Measurements from ENCODE around the gene SLC25A52.
"Not testable (repeated sequence)": the region's sequence is repeated elsewhere in the genome, so short reads cannot be mapped to it uniquely, and the experiment has no call there.

Gene SLC25A52, protein sequence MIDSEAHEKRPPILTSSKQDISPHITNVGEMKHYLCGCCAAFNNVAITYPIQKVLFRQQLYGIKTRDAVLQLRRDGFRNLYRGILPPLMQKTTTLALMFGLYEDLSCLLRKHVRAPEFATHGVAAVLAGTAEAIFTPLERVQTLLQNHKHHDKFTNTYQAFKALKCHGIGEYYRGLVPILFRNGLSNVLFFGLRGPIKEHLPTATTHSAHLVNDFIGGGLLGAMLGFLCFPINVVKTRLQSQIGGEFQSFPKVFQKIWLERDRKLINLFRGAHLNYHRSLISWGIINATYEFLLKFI

DNA sequence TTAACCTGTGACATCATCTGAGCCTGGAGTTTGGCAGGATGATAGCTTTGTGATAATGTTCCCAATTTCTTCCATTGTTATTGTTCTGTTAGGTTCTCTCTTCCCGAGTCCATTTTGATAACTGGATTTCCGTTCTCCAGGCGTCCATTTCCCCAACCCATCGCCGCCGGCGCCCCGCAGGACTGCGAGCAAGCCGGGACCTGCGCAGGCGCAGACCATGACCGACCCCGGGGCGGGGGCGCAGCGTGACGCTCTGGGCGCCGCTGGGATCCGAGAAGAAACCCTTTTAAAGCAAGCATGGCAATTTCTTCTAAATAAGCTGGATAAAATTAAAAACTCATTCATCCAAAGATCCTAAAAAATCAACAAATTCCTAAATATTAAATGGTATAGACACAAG lies at the start of gene SLC25A52:
Gene SLC25A52, minus strand, starts transcription at position 186 of the 400 bp plus-strand sequence. CDS start 219 bp downstream, outside the sequence.
- no peak for DNase-seq (ENCODE audit: low read depth, low spot score)

DNA sequence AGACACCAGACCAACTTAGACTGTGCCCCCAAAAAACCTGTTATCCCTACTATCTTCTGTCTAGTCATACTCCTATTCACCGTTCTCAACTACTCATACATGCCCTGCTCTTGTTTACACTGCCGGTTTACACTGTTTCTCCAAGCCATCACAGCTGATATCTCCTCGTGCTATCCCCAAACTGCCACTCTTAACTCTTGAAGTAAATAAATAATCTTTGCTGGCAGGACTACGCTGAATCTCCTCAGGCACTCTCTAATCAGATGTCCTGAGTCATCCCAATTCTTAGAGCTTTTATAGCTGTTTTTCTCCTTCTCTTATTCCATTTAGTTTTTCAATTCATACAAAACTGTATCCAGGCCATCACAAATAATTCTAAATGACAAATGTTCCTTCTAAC lies 48.4 kb upstream of the SLC25A52 start:
- not testable (repeated sequence) for DNase-seq (ENCODE audit: low read depth, low spot score)

DNA sequence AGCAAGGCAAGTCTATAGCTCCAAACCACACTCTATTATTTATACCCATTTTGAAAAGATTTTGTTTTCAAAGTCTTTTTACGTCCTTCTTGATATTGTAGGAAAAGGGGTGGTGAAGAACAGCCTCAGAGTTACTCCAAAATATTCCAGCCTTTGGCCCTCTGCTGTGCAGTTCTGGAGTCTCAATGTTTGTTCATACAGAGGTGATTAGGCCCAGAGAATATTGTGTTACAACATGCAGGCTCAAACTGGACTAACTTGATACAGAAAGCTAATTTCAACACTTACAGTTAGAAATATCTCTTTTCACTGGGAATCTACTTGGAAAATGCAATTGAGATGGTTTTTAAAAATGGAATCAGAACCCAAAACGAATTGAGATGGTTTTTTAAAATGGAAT lies 40.4 kb upstream of the SLC25A52 start:
- no peak for DNase-seq (ENCODE audit: low read depth, low spot score)

DNA sequence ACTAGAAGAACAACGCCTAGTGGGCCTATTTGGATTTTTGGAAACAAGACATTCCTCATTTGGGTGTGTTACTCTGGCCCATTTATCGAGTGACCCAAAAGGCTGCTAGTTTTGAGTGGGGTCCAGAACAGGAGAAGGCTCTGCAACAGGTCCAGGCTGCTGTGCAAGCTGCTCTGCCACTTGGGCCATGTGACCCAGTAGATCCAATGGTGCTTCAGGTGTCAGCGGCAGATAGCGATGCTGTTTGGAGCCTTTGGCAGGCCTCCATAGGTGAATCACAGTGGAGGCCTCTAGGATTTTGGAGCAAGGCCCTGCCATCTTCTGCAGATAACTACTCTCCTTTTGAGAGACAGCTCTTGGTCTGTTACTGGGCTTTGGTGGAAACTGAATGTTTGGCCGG lies 38.6 kb upstream of the SLC25A52 start:
- DNase-seq (ENCODE audit: low read depth, low spot score): not testable (repeated sequence)

DNA sequence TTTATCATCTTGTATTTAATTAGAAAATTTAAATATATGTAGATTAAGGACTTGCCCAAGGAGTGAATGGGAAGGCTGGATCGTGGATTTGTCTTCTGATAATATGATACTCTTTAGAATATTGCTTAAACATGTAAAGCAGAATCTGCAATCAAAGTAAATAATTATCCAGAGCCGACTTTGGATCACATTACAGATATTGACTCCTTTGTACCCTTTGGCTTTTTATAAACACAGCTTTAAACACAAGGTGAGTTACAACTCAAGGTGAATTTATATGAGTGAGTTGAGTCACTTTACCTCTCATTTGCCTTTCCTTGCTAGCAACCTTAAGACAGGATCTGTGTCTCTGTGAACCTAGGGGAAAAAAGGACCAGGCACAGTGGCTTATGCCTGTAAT lies 37.7 kb upstream of the SLC25A52 start:
- DNase-seq (ENCODE audit: low read depth, low spot score): no peak

DNA sequence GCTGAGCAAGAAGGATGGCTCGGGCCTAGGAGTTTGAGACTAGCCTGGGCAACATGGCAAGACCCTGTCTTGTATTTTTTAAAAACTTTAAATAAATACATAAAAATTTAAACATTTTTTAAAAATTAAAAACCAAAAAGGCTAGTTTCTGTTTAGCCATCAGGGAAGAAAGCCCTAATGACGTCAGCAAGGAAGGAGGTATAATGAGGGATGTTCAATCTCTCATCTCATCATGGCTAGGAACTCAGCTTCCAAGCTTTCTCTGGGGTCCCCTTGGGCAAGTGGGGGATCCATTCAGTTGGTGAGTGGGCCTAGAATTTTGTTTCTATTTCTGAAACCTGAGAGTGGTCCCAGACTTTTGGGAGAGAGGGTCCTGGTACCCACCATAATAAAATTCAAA lies 35.1 kb upstream of the SLC25A52 start:
- no peak for DNase-seq (ENCODE audit: low read depth, low spot score)

DNA sequence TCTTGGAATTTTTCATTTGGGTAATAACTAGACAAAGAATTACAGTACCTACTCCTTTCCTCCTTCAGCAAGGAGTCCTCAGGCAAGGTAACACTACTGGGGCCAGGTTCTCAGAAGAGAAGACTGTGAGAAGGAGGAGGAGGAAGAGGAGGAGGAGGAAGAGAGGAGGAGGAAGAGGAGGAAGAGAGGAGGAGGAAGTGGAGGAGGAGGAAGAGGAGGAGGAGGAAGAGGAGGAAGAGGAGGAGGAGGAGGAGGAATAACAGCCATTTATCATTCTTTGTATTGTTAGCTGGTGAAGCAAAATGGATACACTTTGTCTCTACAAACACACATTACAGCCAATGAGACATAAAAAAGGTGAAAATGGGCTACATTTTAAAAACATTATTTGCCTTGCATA lies 32.9 kb upstream of the SLC25A52 start:
- no peak for DNase-seq (ENCODE audit: low read depth, low spot score)

DNA sequence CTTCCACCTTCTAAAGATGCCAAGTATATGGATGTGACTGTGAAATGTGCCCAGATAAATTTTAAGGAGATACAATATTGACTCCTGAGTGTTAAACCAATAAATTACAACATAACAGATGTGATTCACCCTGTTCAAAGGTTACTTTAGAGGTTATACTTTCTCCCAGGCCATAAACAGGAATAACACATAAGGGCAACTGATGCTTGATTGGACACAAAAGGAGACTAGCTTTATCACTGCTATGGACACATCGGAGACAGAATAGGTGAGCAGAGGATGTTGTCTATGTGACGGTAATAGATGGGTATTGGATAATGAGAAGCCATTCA lies 31.9 kb upstream of the SLC25A52 start:
- DNase-seq (ENCODE audit: low read depth, low spot score): no peak

DNA sequence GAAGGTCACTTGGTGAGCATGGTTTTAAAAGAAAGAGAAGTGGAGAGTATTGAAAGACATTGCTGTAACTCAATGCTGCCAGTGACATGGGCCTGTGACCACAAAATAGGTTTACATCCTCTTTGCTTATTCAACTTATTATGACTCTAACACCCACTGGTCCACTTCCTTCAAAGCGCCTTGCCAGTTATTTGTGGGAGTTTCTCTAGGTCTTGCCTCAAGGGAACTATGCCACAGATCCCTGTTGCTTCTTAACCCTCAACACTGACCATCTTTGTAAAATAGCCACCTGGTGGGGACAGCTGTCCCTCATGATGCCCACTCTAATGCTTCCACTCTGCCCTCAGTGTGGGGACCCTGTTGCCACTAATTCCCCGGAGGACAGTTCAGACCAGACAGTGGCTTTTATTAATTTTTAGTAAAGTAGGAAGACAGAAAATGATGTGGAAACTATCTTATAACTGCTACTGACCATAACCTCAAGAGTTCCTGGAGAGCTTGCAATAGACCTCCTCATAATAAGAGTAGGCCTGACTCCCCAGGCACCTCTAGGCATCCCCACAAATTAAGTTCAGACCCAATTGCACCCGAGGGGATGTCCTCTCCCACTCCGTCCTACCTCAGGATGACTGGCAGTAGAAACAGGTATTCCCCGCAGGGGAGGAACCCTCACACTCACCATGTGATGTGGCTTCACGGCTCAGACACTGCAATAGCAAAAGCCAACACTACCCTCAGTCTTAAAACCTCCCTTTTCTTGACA lies 31.3 kb upstream of the SLC25A52 start:
- DNase-seq (ENCODE audit: low read depth, low spot score): no peak

DNA sequence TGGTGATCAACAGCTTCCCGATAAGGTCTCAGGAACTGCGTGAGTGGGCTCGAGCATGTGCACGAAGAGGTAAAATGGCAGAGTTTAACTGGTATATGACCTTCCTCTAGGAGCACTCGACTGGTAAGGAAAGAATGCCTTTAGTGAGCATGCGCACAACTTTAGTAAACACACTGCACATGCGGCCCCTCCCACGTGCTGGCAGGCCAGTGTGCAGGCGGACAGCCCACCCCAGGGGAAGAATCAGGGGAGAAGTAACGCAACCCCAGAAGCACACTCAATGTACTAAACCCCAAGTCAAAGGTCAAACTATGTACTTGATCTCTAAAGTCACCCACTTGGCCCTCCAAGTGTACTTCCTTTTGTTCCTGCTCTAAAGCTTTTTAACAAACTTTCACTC lies 28.7 kb upstream of the SLC25A52 start:
- no peak for DNase-seq (ENCODE audit: low read depth, low spot score)

DNA sequence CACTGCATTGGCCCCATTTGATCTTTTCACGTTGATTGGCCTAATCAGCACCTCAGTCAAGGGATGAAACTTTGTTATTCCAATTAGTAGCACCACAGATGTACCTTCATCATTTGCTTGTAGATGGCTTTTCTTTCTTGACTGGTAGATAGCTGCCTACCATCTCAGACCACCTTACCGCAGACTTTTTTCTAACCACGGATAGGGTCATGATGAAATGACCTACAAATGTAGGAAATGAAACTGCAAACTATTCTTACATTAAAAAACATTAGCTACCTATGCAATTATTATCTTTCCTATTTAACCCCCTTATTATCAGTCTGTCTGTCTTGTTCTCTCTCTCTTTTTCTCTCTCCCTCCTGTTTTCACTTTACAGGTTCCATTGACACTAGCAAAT lies 22.4 kb upstream of the SLC25A52 start:
- no peak for DNase-seq (ENCODE audit: low read depth, low spot score)

DNA sequence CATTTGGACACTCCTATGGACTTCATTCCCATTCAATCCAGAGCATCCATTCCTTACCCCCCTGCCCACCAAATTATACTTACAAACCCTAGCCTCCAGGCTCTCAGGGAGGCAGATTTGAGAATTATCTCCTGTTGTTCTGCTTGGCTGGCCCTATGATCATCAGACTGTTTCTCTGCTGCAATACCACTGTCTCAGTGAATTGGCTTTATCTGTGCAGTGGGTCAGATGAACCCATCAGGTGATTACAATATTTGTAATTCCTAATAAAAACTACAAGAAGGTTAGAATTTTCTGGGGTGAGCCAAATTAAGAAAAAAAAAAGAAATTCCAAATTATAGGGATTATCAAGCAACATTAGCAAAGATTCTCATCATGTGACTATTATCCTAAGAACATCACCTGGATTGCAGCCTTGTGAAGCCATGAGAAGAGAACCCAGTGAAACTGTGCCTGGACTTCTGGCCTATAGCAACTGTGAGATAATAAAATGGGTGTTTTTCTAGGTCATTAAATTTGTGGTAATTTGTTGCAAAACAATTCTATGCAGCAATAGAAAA lies 17.8 kb upstream of the SLC25A52 start:
- no peak for DNase-seq (ENCODE audit: low read depth, low spot score)

DNA sequence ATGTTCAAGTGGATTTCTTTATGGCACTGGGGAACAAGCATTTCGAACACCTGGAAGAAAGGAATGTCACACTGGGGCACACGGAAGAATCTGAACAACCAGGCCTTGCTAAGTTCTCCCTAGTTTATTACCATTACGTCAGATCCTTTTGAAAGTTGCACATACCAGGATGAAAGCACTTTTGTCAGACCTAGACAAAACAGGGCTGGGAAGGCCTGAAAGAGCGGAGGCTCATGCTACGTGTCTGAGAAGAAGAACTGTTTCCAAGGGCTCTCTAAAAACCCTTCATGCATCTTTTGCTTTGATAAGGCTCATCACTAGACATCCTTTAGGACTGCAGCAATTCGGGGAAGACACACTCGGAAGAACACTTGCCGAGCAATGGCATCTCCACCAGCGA lies 15.4 kb upstream of the SLC25A52 start:
- no peak for DNase-seq (ENCODE audit: low read depth, low spot score)

DNA sequence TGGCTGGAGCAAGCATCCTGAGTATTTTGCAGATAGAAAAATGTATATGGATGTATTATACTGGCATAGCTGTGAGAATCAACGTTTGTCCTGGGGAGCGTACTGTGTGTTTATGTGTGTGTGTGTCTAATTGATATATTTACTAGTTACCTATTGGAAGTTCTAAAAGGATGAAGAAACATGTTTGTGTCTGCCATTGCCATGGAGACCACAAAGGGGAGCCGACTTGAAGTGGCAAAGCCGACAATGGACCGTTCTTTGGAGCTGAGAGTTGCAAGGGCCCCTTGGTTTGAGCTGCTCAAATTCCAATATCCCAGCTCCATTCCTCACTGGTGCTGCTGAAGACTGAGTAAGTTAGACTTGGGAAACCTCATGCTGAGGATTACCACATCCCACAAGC lies 14.3 kb upstream of the SLC25A52 start:
- no peak for DNase-seq (ENCODE audit: low read depth, low spot score)

DNA sequence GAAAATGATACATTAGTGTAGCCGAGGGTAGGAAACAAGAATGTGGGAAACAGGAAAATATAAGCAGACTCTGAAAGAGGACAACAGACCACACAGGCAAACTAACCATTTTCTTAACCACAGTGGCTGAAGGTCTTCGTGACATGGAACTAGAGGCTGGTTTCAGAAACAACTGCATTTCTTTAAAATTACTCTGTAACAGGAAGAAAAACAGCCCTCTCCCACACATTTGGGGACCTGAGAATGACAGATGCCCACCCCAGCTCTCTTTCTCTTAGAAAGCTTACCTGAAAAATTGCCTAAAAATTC lies 13.8 kb upstream of the SLC25A52 start:
- no peak for DNase-seq (ENCODE audit: low read depth, low spot score)

DNA sequence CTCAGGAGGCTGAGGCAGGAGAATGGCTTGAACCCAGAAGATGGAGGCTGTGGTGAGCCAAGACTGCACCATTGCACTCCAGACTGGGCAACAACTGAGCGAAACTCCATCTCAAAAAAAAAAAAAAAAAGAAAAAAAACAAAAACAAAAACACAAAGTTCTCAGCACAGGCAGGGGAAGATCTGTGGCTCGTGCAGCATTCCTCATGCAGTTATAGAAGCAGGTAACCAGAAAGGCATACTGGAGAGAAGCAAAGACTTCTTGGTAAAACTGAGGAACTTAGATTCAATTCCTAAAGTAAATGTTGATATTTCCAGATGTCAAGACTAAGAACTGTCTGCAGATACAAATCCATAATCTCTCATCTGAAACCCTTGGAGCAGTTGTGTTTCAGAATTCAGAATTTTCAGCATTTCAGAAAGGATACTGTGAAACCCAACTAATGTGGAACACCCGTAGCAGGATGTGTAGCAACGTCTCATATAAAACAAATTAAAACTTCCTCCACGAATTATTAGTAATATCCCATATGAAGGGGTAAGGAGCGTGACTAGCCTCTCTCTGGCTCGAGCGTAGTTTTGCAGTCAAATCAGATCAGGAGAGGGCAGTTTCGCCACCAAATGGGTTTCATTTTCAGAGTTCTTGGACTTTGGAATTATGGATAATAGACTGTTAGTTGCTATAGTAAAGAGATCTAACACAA lies 13.2 kb upstream of the SLC25A52 start:
- no peak for DNase-seq (ENCODE audit: low read depth, low spot score)

DNA sequence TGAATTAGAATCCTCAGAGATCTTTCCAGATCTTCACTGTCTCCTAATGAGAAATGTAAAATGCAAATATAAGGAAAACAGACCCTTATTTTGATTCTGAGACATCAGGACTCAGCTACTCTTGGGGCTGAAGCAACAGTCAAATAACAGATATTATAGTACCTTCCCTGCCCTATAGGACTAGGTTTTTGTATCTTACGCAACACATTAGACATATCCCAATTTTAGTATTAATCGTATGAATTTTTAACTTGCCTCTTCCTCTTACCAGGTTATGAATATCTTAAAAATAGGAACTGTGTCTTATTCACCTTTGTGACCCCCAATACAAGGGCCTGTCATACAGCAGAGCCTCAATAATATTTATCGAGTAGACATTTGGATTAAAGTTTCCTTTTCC lies 12.0 kb upstream of the SLC25A52 start:
- no peak for DNase-seq (ENCODE audit: low read depth, low spot score)

DNA sequence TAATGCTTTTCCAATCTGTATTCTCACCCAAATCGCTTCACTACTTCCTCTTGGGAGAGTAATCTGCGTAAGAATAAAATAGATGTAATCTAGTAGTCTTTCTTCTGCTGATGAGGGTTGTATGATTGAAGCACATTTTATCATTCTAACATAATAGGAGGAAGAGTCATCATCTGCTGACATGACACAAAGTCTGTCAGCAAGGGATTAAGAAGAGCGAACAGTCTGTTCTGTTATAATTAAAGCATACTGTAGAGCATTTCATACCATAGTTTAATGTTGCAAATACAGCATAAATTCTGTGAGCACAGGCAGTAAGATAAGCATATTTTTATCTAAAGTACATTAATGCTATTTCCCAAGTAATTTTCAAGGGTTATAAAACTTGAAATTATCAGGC lies 10.4 kb downstream of the SLC25A52 start:
- DNase-seq (ENCODE audit: low read depth, low spot score): no peak

DNA sequence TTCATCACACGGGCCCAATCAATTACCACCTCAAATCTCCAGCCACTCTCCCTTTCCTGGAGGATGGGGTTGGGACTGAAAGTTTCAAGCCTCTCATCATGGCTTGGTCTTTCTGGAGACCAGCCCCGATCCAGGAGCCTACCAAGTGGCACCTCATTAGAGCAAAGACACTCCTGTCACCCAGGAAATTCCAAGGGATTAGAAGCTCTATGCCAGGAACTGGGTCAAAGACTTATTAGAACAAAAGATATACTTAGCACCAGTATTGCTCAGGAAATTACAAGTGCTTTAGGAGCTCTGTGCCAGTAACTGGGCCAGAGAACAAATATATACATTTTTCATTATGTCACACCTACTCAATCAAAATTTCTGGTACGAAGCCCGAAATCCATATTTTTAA lies 14.3 kb downstream of the SLC25A52 start:
- no peak for DNase-seq (ENCODE audit: low read depth, low spot score)

DNA sequence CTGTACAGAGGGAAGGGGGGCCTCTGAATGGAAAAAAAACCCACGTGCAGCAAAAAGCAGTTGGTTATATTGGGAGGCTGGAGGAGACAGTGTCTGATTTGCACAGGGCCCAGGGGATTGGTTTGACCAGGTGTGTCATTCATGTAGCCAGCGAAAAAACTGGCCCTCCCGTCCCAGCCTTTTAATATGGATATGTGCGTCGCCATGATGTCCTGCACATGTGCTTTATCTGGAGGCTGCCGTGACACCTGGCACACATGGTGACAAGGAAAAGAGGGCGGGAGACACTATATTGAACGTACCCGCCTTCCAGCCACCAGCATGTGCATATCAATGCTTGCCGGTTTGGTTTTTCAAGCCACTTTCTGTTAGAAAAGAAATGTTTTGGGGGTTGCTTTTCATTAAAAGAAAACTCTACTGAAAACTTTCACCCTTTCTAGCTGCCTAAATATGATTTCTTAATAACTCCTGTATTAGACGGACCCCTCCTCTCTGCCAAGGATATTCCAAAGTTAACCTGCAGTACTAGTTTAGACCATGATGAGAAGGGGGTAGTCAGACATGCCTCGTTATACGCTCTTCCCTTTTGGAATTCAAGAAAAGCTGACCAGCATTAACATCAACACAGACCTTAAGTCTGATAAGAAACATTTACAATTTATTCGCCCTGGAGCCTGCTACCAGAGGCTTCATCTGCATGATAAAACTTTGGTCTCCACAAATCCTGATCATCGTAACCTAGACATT lies 16.2 kb downstream of the SLC25A52 start:
- no peak for DNase-seq (ENCODE audit: low read depth, low spot score)

DNA sequence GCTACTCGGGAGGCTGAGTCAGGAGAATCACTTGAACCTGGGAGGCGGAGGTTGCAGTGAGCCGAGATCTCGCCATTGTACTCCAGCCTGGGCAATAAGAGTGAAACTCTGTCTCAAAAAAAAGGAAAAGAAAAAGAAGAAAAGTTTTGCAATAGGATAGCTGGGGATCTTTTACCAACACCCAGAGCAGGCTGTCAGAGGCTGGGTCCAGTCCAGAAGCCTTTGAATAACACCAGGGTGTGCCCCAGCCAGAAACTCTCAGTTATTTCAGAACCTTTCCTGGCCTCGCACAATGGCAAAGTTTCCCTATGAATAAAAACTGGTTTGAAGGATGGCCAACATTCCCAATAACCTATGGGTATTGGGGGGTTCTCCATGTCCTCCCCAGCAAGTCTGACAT lies 17.1 kb downstream of the SLC25A52 start:
- not testable (repeated sequence) for DNase-seq (ENCODE audit: low read depth, low spot score)

All from smooth muscle cell of the brain vasculature (primary cell).